ENCODE measurements around the gene PPM1J.

DNA sequence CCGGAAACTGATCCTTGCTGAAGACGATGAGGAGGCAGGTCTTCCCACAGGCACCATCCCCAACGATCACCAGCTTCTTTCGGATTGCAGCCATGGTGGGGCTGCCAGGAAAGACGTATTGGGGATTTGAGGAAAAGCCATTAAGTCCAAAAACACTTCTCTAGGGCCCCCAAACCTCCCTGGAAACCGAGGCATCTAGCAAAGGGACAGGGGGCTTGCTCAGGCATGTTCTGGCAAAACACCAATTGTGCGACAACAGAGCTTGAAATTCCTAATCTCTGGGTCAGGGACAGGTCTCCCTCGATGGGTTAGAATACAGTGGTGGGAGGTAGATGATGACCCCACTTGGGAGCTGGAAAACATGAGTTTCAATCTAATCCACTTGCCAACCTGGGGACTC is 11.4 kb downstream of the PPM1J start:
- no peak for TF ChIP-seq CTCF (IDR thresholded peaks at IDR 0.05; ENCODE audit: poor library complexity)
- TF ChIP-seq EZH2 (IDR thresholded peaks at IDR 0.05; ENCODE audit: borderline replicate concordance), result no peak
- TF ChIP-seq EZH2phosphoT487 (IDR thresholded peaks at IDR 0.05; ENCODE audit: low read depth, severe bottlenecking, unreplicated experiment), result no peak

Measured in hepatocyte (in vitro differentiated cells).